ENCODE measurements around the gene CEP57L1. TPM values are rescaled to one million over a fixed set of nuclear protein-coding genes. Genes with fewer than 3 reads are reported as not detected.

The CEP57L1 gene
- total RNA-seq, 1 donor from 2014 or later, result 9.7 TPM

DNA sequence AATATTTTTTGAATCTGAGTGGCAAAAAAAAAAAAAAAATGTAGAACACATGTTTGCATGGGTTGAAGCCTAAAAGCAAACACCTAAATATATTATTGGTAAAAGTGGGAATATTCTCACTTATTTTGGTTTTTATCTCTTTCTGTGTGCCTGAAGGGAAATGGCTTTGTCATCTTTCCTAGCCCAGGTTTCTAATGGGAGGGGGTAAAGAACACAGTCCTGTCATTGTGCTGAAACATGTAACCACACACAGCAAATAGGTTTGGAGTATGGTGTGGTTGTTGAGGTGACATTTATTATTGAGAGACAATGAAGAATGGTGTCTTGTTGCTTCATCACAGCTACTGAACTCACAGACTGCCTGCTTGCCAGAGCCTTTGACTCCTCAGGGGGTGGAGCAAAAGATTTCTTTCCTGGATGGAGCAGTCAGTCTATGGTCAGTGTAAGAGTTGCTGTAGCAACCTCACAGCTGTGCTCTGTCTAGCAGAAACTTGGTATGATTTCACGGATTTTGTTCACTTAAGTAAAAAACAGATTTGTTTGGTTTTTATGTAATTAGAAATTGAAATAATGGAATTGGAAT, 70.2 kb downstream of the CEP57L1 start:
- ATAC-seq (peak; percentile 67), DNase-seq (no peak)
- Histone ChIP-seq H3K4me1 (no peaks in the 10 kb centered on the region), H3K36me3 (peaks cover 5% of the 10 kb centered on the region), H3K9me3 (no peaks in the 10 kb centered on the region), H3K4me3 (no peak overlapping the region), H3K27me3 (no peaks in the 10 kb centered on the region), H3K27ac (no peak overlapping the region)
- intact Hi-C loops (cut with DNase I), result no loop called here
- TF ChIP-seq CTCF (IDR thresholded peaks at IDR 0.05), result no peak

DNA sequence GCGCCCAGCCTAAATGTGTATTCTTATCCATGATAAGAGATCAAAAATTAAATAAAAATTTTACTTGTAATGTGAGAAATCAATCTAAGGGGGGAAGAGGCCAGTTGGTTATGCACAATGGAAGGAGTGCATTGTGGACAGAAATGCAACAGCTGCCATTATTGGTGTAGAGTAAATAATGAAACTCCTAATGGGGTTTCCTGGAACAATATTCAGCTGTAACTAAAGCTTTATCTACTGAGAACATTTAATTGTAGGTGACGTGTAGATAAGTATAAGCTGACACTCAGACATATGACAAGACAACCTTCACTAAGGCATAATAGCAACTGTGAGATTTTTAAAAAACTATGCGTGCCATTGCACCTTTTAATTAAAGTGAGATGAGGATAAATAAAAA, 71.4 kb downstream of the CEP57L1 start:
- no peak overlapping the region for H3K27ac ChIP-seq
- no peaks in the 10 kb centered on the region for H3K27me3 ChIP-seq
- intact Hi-C loops (cut with DNase I), result no loop called here
- no peak for DNase-seq
- no peak for ATAC-seq
- TF ChIP-seq CTCF (IDR thresholded peaks at IDR 0.05), result no peak
- H3K4me3 ChIP-seq, result no peak overlapping the region
- no peaks in the 10 kb centered on the region for H3K9me3 ChIP-seq
- no peaks in the 10 kb centered on the region for H3K4me1 ChIP-seq
- H3K36me3 ChIP-seq, result no peaks in the 10 kb centered on the region

DNA sequence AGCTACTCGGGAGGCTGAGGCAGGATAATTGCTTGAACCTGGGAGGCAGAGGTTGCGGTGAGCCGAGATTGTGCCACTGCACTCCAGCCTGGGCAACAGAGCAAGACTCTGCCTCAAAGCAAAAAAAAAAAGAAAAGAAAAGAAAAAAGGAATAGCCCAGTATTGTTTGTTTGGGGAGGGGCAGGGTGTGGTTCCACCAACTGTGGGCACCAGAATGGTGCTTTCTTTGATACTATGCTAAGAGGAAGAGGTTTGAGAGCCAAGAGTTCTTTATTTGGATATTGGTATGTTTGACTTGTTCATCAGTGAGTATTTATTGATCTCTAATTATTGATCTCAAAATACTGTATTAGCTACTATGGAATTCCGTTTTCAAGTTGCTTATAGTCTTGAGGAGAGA, 72.3 kb downstream of the CEP57L1 start:
- DNase-seq (no peak), ATAC-seq (no peak)
- no peaks in the 10 kb centered on the region for H3K9me3 ChIP-seq
- H3K4me1 ChIP-seq, result no peaks in the 10 kb centered on the region
- TF ChIP-seq CTCF (IDR thresholded peaks at IDR 0.05), result no peak
- H3K36me3 ChIP-seq, result no peaks in the 10 kb centered on the region
- no peaks in the 10 kb centered on the region for H3K27me3 ChIP-seq
- H3K27ac ChIP-seq, result no peak overlapping the region
- H3K4me3 ChIP-seq, result no peak overlapping the region
- intact Hi-C loops (cut with DNase I), result no loop called here

GRCh38 chr6:109170333-109170732, 75.0 kb downstream of the CEP57L1 start:
- Histone ChIP-seq H3K4me3 (no peak overlapping the region), H3K4me1 (no peaks in the 10 kb centered on the region), H3K36me3 (no peaks in the 10 kb centered on the region), H3K9me3 (no peaks in the 10 kb centered on the region), H3K27ac (no peak overlapping the region), H3K27me3 (no peaks in the 10 kb centered on the region)
- intact Hi-C loops (cut with DNase I), result no loop called here
- DNase-seq (no peak), ATAC-seq (no peak)
- no peak for TF ChIP-seq CTCF (IDR thresholded peaks at IDR 0.05)

DNA sequence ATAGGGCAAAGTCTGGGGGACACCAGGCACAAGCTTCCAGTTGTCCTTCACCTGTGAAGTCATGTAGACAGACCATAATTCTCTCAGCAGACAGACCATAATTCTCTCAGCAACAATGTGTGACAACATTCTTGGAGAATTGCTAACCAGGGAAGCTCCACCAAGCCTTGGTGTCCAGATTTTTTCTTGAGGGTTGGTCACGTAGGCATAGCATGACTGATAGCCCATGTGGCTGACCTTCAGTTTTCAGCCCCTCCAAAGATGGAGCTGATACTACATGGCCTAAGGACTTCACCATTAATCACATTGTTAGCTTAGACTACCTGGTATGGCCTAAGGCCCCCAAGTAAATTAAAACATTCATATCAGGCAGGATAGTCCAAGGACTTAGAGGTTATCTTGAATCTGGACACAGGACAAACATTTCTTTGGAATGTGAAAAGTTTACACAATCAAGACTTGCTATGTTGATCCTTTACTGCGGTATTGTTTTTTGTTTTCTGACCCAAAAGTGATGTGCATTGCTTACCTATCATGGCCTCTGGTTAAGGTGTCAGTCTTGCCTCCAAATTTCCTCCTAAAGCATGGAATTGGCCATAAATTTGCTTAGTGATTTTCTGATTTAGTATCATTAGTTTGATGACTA, 76.9 kb downstream of the CEP57L1 start:
- no peak for DNase-seq
- Histone ChIP-seq H3K27me3 (no peaks in the 10 kb centered on the region), H3K4me3 (no peak overlapping the region), H3K27ac (no peak overlapping the region), H3K36me3 (no peaks in the 10 kb centered on the region), H3K9me3 (no peaks in the 10 kb centered on the region), H3K4me1 (no peaks in the 10 kb centered on the region)
- ATAC-seq, result no peak
- no peak for TF ChIP-seq CTCF (IDR thresholded peaks at IDR 0.05)
- intact Hi-C loops (cut with DNase I), result no loop called here
